Measurements from ENCODE around the gene SIX1.

Gene SIX1

GRCh38 chr14:60646226-60646818 is 3.0 kb downstream of the SIX1 start:
- DNase-seq: no peak
- peaks cover 15% of the 10 kb centered on the region for H3K36me3 ChIP-seq (replicated peaks)
- no peak for TF ChIP-seq CTCF (IDR thresholded peaks at IDR 0.05; ENCODE audit: low read depth, low read length, missing control alignments)
- H3K4me3 ChIP-seq (ENCODE audit: low read depth, low read length): peak overlapping the region; percentile 76
- no peaks in the 10 kb centered on the region for H3K27me3 ChIP-seq (replicated peaks)
- in situ Hi-C loops (cut with HindIII; ENCODE audit: low pct_ligation_motif_present, low sequenced_read_pairs): loop anchor here (25.0 kb wide), 2 partner anchors 391 to 591 kb away; no protein-coding TSS in a partner anchor
- peak overlapping the region; percentile 80 for H3K27ac ChIP-seq

- no peak for DNase-seq
- H3K27me3 ChIP-seq (replicated peaks): no peaks in the 10 kb centered on the region
Measured at GRCh38 chr14:60645126-60645741, 4.0 kb downstream of the SIX1 start.

GRCh38 chr14:60644666-60645065 is 4.6 kb downstream of the SIX1 start:
- TF ChIP-seq CTCF (IDR thresholded peaks at IDR 0.05; ENCODE audit: low read depth, low read length, missing control alignments): no peak
- in situ Hi-C loops (cut with HindIII; ENCODE audit: low pct_ligation_motif_present, low sequenced_read_pairs): loop anchor here (25.0 kb wide), 2 partner anchors 393 to 593 kb away; no protein-coding TSS in a partner anchor
- Histone ChIP-seq H3K4me3 (ENCODE audit: low read depth, low read length) (no peak overlapping the region), H3K27me3 (replicated peaks) (no peaks in the 10 kb centered on the region), H3K36me3 (replicated peaks) (peaks cover 18% of the 10 kb centered on the region), H3K27ac (no peak overlapping the region)
- DNase-seq: no peak

More at GRCh38 chr14:60645126-60645741, 4.0 kb downstream of the SIX1 start:
- Histone ChIP-seq H3K4me3 (ENCODE audit: low read depth, low read length) (peak overlapping the region; percentile 9), H3K27ac (no peak overlapping the region), H3K36me3 (replicated peaks) (peaks cover 18% of the 10 kb centered on the region)
- no peak for TF ChIP-seq CTCF (IDR thresholded peaks at IDR 0.05; ENCODE audit: low read depth, low read length, missing control alignments)
- in situ Hi-C loops (cut with HindIII; ENCODE audit: low pct_ligation_motif_present, low sequenced_read_pairs): loop anchor here (25.0 kb wide), 2 partner anchors 392 to 592 kb away; no protein-coding TSS in a partner anchor

- Histone ChIP-seq H3K36me3 (replicated peaks) (peaks cover 18% of the 10 kb centered on the region), H3K4me3 (ENCODE audit: low read depth, low read length) (peak overlapping the region; percentile 24), H3K27me3 (replicated peaks) (no peaks in the 10 kb centered on the region), H3K27ac (no peak overlapping the region)
- DNase-seq: no peak
- TF ChIP-seq CTCF (IDR thresholded peaks at IDR 0.05; ENCODE audit: low read depth, low read length, missing control alignments): no peak
- in situ Hi-C loops (cut with HindIII; ENCODE audit: low pct_ligation_motif_present, low sequenced_read_pairs): loop anchor here (25.0 kb wide), 2 partner anchors 394 to 594 kb away; no protein-coding TSS in a partner anchor
Measured at GRCh38 chr14:60643463-60644314, 5.6 kb downstream of the SIX1 start.

GRCh38 chr14:60643141-60643462 is 6.2 kb downstream of the SIX1 start:
- no peak for TF ChIP-seq CTCF (IDR thresholded peaks at IDR 0.05; ENCODE audit: low read depth, low read length, missing control alignments)
- no peak overlapping the region for H3K4me3 ChIP-seq (ENCODE audit: low read depth, low read length)
- no peak for DNase-seq
- no peaks in the 10 kb centered on the region for H3K27me3 ChIP-seq (replicated peaks)
- H3K27ac ChIP-seq: no peak overlapping the region
- in situ Hi-C loops (cut with HindIII; ENCODE audit: low pct_ligation_motif_present, low sequenced_read_pairs): loop anchor here (25.0 kb wide), 2 partner anchors 394 to 594 kb away; no protein-coding TSS in a partner anchor
- peaks cover 18% of the 10 kb centered on the region for H3K36me3 ChIP-seq (replicated peaks)

Data from brain microvascular endothelial cell (primary cell).